NOMO-1 (cell line): ENCODE measurements around the gene FOXN3.
"Not testable (repeated sequence)": the region's sequence is repeated elsewhere in the genome, so short reads cannot be mapped to it uniquely, and the experiment has no call there.

Source experiments
- DNase-seq, 2 experiments: peaks; one replicate each; lab custom pipeline; 2025; ENCODE audit not compliant: unreplicated experiment in 2 of 2; lab: John Stamatoyannopoulos, UW

Gene FOXN3

DNA sequence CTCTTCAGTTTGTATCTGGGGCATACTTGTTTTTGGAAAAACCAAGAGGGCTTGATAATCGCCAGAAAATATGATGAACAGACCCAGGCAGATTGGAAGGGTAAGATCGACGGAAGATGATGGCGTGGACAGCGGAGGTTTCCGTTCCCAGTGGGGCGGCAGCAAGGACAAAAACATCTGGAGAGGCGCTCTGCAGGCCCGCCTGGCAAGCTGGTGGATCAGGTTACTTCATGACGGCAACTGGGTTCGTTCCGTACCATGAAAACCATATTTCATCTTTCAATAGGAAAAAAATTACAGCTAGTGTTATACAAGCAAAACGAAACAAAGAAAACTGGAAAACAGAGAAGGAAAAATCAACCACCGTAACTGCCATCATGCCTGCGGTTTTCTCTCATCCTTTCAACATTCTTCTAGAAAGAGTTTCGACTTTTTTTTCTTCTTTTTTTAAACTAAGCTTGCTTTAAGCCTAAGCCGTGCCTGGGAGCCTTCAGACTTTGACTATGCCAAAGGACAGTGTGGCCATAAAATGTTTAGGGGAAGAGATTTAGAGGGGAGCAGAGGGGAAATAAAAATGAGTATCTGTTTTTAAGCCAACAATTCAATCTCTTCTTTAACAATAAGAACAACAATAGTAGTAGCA, 210.5 kb downstream of the FOXN3 start:
- DNase-seq, result no peak

- no peak for DNase-seq
These were observed 211.8 kb downstream of the FOXN3 start for GRCh38 chr14:89205137-89205740.

GRCh38 chr14:89202413-89203190, 214.4 kb downstream of the FOXN3 start:
- DNase-seq, result no peak

DNA sequence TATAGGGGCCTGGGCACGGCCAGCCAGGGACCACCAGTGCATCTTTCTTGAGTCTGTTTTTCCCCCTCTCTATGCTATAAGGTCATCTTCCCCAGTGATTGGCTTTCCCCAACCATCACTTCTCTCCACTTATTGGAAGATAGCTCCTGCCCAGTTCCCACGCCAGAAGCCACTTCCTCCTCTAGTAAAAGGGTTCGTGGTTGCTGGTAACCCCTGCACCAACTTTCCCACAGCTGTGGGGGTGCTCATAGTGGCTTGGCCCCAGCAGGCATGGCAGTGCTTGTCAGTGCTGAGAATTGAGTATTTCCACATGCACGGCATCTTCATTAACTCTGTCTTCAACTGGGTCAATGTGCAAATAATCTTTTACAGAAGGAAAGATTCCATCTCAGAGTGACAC, 215.4 kb downstream of the FOXN3 start:
- DNase-seq, result no peak

GRCh38 chr14:89199357-89199756, 217.7 kb downstream of the FOXN3 start:
- not testable (repeated sequence) for DNase-seq

DNA sequence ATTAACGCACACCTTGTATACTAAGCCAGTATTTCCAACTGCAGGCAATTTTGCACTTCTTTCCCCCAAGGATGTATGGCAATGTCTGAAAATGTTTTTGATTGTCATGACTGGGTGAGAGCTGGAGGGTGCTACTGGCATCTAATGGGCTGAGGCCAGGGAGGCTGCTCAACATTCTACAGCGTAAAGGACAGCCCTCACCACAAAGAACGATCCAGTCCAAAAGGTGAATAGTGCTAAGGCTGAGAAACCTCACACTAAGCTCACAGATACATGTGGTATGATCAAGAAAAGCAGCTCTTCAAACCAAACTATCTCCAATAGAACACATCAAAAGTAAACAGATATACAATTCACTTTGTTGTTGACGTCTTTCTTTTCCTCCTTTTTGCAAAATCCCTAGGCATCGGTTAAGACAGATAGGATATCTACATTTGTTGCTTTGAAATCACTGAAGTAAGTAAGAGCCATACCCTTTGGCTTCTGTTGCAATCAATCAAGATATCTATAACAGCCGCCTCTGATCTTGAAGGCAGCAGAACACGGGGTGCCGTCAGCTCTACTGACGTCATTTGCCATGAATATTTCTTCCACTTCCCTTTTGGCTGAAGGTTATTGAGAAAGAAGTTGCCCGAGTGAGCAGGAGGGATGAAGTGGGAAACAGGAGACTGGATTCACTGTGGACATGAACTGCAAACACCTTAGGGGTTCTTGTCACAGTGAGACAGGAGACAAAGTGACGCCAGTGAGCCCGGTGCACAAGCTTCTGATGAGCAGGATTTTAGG, 218.3 kb downstream of the FOXN3 start:
- DNase-seq, result peak; percentile 28 to 29

GRCh38 chr14:89197623-89198022, 219.4 kb downstream of the FOXN3 start:
- DNase-seq, result no peak

- no peak for DNase-seq
These were observed 220.5 kb downstream of the FOXN3 start for GRCh38 chr14:89196545-89196944.

- DNase-seq, result no peak
These were observed 222.7 kb downstream of the FOXN3 start for GRCh38 chr14:89194376-89194775.

GRCh38 chr14:89190765-89191513, 226.1 kb downstream of the FOXN3 start:
- DNase-seq, result no peak

DNA sequence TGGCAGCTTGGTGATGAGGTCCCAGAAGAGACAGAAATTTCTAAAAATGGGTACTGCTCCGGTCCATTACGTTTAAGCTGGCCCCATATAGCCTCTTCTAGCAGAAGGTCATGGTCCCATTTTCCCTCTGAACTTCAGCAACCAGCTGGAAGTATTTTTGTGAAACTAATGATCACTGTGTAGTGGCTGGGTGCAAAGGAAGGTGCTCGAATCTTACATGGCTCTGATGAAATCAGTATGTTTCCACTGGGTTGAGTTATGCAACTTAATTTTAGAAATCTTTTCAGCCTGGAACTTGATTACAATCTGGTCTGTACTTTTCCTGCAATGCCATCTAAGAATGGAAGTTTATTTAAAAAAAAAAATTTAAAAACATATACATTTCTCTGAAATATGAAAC, 228.5 kb downstream of the FOXN3 start:
- DNase-seq, result no peak

- DNase-seq, result no peak
These were observed 229.5 kb downstream of the FOXN3 start for GRCh38 chr14:89187501-89187900.

GRCh38 chr14:89186856-89187376, 230.1 kb downstream of the FOXN3 start:
- DNase-seq, result no peak

GRCh38 chr14:89185919-89186855, 230.8 kb downstream of the FOXN3 start:
- DNase-seq, result no peak

DNA sequence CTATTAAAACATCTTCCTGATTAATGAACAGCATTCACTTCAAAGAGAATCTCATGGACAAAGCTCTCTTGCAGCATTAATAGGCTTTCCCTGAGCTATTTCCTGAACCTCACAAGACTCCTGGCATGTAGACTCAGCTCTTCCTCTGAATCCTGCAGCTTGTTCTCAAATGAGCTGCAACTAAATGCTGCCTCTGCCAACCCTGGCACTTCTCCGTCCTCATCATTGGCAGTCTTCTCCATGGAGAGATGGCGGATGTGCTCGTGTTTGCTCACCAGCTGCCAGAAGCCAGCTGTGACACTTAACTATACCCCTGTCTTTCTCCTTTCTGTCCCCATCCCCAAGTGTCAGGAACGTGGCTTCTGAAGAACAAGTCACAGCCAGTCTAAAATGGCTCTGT, 232.1 kb downstream of the FOXN3 start:
- DNase-seq, result no peak

GRCh38 chr14:89182326-89182725, 234.7 kb downstream of the FOXN3 start:
- DNase-seq, result no peak

DNA sequence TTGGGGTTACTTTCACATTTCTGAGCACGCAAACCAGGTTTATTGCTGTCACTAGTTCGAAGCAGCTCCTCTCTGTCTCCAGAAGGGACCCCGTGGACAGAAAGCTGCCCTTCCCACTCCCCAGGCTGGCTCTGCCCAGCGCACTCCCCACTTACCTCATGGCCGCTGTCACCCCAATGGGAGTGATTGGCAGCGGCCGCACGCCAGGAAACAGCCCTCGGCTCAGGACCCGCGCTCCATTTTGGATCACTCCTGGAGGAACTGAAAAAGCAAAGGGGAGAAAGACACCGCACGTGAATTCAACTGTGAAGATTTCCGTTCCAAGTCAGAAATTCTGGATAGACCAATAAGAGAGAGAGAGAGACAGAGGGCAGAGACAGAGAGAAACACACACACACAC, 236.5 kb downstream of the FOXN3 start:
- no peak for DNase-seq

DNA sequence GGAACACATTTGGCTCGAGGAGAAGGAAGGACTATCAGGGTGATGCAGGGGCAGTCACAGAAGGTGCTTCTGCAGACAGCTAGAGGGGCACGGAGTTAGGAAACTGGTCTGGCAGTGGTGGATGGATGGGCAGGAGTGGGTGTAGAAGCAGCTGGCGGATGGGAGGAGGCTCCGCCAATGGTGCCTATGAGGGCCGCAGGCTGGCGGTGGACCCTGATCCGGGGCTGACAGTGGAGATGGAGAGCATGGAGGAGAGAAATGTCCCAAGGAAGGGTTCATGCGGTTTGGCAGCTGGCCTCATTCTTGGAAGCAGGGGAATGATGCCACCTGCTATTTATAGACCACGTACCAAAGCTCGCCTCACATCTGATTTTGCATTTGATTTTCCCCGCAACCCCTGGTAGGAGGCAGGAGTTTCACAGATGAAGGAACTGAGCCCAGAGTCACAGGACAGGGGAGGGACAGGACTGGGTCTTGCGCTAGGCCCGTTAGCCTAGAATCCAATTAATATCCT, 237.1 kb downstream of the FOXN3 start:
- DNase-seq, result no peak
